Activated CD4-positive, CD25-positive, alpha-beta regulatory T cell (primary cell): Measurements from ENCODE around the gene DDTL.
"Not testable (repeated sequence)": the region's sequence is repeated elsewhere in the genome, so short reads cannot be mapped to it uniquely, and the experiment has no call there.

Experiments
- DNase-seq, 4 experiments: peaks; one replicate each; lab custom pipeline; 2025; lab: John Stamatoyannopoulos, UW

Gene DDTL

GRCh38 chr22:23966568-23966967 is at the start of gene DDTL:
TSS of gene DDTL (plus strand) at chr22:23966888. CDS start at chr22:23966915, 27 bp downstream.
- not testable (repeated sequence) for DNase-seq

DNA sequence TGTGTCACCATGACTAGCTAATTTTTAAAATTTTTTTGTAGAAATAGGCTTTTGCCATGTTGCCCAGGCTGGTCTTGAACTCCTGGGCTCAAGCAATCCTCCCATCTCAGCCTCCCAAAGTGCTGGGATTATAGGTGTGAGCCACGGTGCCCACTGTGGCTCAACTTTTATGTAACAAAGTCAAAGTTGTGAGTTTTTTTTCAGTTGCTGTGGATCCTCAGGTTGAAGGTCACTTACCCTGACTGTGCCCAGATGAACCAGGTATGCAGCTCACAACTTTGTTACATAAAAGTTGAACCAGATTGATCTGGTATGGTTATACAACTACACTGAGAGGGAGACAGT is 46.4 kb upstream of the DDTL start:
- not testable (repeated sequence) for DNase-seq

DNA sequence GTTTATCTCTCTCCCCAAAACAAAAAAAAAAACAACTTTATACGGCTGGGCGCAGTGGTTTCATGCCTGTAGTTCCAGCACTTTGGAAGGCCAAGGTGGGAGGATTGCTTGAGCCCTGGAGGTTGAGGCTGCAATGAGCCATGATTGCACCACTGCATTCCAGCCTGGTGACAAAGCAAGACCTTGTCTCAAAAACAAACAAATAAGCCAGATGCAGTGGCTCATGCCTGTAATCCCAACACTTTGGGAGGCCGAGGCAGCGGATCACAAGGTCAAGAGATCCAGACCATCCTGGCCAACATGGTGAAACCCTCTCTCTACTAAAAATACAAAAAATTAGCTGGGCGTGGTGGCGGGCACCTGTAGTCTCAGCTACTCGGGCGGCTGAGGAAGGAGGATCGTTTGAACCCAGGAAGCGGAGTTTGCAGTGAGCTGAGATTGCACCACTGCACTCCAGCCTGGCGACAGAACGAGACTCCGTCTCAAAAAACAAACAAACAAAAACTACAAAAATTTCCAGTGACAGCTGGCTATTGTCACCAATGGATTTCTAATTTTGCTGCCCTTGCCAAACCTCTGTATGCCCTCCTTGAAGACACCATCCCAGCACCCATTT is 45.0 kb upstream of the DDTL start:
- DNase-seq = not testable (repeated sequence)

DNA sequence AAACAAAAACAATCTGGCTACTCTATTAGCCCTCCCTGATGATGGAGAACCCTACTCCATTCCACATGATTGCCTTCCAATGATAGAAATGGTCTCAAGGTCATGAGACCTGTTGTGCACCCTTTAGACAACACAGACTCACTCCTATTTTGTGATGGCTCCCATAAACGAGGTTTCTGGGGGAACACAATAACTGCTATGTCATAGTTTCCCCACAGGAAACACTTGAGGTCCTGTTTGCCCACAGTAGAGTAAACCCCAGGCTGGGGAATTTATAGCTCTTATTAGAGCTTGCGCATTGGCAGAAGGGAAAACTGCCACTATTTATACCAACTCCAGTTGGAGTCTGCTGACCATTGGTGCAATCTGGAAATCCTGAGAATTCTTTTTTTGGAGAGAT is 43.8 kb upstream of the DDTL start:
- no peak for DNase-seq

DNA sequence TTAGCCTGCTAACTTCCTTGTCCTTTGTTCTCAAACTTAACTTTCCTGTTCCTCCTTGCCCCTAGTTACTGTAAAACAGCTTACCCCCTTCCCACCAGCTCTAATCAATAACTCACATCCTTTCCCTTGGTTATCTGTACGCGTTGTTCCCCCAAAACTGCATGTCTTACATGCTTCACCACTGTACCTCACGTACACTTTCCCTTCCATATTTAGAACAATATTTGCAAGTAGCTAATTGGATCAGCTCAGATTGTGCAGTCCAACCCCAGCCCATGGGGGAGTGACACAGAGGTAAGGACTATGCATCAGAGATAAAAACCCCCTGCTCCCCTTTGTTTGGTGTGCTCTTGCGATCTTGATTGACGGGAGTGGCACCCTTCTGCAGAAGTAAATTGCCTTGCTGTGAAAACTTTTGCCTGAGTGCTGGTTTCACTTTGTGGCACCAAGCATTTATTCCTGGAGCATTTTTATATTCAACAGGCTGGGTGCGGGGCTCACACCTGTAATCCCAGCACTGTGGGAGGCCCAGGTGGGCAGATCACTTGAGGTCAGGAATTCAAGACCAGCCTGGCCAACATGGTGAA is 41.6 kb upstream of the DDTL start:
- DNase-seq = no peak

GRCh38 chr22:23926561-23926960 is 40.1 kb upstream of the DDTL start:
- DNase-seq = no peak

DNA sequence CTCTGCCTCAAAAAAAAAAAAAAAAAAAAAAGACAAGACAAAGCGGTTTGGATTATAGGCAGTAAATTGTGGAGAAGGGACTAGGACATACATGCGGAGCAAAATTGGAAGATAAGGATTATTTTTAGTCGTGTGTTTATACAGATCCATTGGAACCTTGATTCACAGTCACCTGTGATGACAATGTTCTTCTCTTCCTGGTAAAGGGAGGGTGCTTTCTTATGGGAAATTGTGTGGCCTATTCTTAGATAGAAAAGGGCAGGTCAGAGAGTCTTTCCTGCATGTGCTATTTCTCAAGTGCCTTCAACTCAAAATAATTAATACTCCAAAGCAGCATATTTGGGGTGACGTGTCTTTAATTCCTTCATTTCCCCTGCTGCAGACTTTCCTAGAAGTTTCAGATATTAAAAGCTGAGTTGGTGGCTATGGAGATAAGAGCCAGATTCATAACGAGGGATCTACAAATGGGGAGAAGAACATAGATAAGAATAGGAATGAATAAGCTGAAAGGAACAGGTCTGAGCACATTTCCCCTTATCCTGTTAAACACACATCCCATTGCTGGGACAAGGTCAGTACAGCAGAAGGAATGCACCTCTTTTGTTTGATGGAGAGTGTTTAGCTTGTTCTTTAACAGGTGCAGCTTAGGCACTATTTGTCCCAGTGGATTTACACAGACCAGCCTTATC is 28.2 kb upstream of the DDTL start:
- DNase-seq = no peak

DNA sequence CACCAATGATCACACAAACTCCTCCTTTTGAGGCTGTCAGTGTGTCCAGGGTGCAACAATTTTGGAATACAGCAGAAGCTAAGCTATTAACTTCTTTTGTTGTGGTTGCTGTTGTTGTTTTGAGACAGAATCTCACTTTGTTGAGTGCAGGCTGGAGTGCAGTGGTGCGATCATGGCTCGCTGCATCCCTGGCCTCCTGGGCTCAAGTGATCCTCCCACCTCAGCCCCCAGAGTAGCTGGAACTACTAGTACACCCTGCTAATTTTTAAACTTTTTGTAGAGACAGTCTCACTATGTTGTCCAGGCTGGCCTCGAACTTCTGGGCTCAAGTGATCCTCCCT is 27.7 kb upstream of the DDTL start:
- no peak for DNase-seq

- DNase-seq = not testable (repeated sequence)
These were observed 26.5 kb upstream of the DDTL start for GRCh38 chr22:23940166-23940565.

- DNase-seq = not testable (repeated sequence)
These were observed 19.3 kb upstream of the DDTL start for GRCh38 chr22:23947391-23947790.

- not testable (repeated sequence) for DNase-seq
These were observed 16.9 kb upstream of the DDTL start for GRCh38 chr22:23949764-23950163.

GRCh38 chr22:23951383-23951782 is 15.3 kb upstream of the DDTL start:
- DNase-seq = not testable (repeated sequence)

GRCh38 chr22:23952794-23953405 is 13.8 kb upstream of the DDTL start:
- DNase-seq = not testable (repeated sequence)

DNA sequence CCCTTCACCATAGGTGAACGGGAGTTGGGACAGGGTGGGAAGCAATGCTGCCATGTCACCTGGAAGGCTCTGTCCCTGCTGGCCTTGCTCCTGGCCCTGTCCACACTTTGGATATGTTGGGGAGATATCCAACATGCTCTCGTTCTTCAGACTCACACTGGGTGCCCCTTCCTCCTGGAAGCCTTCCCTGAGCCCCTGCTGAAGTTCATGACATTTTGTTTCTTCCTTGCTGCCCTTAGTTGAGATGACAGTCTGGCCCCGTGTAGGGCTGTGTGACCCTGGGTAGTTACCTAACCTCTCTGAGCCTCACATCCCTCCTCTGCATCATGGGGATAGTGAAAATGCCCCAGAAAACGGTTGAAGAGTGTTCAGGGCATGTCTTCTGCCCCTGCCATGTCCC is 13.2 kb upstream of the DDTL start:
- not testable (repeated sequence) for DNase-seq

DNA sequence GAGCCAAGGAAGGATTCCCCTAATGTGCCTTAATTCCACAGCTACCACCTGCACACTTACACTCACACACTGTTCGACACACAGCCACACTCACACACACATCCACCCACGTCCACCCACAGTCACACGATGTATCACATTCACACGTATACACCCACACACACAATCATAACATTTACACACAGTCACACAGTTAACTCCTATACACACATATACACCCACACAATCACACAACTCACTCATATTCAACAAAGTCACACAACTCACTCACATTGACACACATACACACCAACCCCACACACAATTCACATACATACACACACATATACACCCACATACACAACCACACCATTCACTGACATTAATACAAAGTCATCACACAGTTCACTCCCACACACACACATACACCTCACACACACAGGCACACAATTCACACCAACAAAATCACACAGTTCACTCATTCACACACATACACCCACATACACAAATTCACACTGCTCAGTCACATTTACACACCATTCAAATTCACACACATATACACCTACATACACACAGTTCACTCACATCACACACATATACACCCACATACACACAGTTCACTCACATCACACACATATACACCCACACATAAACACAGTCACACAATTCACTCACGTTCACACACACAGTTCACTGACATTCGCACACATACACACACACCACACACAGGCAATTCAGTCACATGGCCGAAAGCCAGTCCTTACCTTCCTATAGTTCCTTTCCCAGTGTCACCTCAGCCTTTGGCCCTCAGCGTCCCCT is 12.3 kb upstream of the DDTL start:
- not testable (repeated sequence) for DNase-seq

DNA sequence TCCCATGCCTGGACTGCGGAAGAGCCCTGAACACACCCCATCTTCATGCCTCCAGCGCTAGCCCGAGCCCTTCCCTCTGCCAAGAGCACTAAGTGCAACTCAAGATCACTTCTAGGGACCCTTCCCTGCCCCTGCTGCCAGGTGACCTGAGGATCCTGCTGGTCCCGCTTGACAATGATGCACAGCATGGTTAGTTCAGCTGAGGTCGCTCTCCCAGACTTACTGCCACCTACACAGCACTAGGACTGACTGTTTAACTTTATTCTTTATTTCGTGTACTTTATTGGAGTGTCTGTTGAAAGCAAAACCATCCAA is 11.7 kb upstream of the DDTL start:
- not testable (repeated sequence) for DNase-seq

- not testable (repeated sequence) for DNase-seq
These were observed 10.8 kb upstream of the DDTL start for GRCh38 chr22:23955886-23956285.

DNA sequence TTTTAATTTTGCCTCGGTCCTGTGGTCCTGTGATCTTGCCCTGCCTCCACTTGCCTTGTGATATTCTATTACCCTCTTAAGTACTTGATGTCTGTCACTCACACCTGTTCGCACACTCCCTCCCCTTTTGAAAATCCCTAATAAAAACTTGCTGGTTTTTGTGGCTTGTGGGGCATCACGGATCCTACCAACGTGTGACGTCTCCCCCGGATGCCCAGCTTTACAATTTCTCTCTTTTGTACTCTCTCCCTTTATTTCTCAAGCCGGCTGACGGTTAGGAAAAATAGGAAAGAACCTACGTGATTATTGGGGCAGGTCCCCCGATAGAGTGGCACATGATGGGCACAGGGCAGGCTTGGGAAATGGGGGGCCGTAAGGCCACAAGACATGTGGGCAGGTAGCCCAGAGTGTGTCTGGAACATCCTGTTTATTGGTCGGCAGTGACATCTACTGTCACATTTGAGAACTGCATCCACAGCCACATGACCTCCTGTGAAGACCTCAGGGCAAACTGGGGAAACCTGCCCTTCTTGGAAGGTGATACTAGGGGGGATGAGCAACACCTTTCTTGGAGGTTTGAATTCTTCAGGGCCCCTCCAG is 10.3 kb upstream of the DDTL start:
- peak; percentile 39 to 76 (median 52) for DNase-seq

DNA sequence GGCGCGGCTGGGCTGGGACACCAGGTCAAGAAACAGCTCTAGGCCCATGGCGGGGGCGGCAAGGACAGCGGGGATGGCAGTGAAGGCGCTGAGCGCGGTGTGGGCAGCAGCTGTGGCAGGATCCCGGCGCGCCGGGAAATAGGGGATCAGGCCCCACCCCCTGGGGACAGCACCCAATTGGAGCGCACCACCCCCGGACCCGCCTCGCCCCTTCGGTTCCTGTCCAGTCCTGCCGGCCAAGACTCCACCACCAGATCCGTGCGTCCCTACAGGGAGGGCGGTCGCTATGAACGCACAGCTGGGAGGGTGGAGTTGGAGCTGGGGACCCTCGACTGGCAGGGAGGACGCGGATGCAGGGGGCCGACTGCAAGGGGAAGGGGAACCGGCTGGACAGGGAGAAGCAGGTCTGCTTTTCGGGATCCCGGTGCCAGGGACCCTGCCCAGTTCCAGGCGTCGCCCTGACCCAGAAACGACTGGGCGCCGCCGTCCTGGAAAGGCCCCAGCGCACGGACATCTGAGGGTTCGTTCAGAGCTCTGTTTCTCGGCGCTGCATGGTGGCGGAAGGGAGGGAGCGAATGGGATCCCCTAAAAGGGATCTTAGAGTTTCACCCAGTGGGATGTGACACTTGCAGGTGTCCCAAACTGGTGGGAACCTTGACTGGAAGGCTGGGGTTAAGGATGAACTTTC is 5.5 kb upstream of the DDTL start, which contains the start of gene GSTT2B:
Gene GSTT2B, minus strand, starts transcription at position 112 of the 688 bp plus-strand sequence. Its CDS starts 64 bp downstream, at position 48.
- DNase-seq = not testable (repeated sequence)

DNA sequence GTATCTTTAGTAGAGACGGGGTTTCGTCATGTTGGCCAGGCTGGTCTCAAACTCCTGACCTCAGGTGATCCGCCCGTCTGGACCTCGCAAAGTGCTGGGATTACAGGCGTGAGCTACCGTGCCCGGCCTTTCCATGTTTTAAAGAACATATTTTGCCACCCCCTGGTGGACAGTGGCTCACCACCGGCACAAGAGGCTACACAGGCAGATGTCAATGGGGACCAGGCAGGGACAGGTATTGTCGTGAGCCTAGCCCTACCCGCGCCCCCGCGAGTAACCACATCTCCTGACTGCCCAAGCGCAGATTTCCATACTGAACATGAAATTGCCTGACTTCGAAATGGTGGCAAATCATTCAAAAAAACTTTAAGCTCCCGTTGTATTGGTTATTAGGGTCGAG is 594 bp upstream of the DDTL start:
- DNase-seq = not testable (repeated sequence)

DNA sequence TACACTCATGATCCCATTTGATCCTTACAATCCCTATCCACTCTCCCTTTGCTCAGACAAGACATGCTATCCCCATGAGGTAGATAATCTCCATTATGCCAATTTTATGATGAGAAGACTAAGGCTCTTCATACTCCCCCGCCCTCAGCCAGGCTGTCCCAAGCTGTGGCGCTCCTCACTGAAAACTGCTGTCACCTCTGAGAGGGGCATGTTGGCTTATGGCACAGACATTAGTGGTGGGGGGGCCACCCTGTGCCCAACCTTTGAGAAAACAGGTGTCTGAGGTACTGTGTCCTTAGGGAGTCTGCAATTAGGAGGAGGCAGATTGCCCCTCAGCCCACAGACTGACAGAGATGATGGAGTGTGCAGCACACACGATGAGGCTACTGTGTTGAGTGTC is 2.4 kb downstream of the DDTL start:
- no peak for DNase-seq
